Measurements from ENCODE around the gene CCDC83. TPM values are rescaled to one million over a fixed set of nuclear protein-coding genes. Genes with fewer than 3 reads are reported as not detected.
A peak's percentile ranks its signal among the peaks of the same experiment; 100 is the strongest.

The CCDC83 gene
- total and polyA plus RNA-seq, 2 experiments from 2014 or later = not detected

GRCh38 chr11:85889108-85889507 lies 33.9 kb downstream of the CCDC83 start:
- Histone ChIP-seq H3K4me1 (ENCODE audit: low read depth) (no peaks in the 10 kb centered on the region), H3K27me3 (no peaks in the 10 kb centered on the region), H3K36me3 (no peaks in the 10 kb centered on the region), H3K9me3 (ENCODE audit: low read depth) (no peaks in the 10 kb centered on the region), H3K4me3 (no peak overlapping the region), H3K27ac (no peak overlapping the region)
- no peak for TF ChIP-seq CTCF (IDR thresholded peaks at IDR 0.05; ENCODE audit: low read depth, low read length)
- no peak for DNase-seq (ENCODE audit: low read depth in 1 of 2, low spot score in 1 of 2)

- Histone ChIP-seq H3K36me3 (no peaks in the 10 kb centered on the region), H3K4me1 (ENCODE audit: low read depth) (no peaks in the 10 kb centered on the region), H3K27me3 (no peaks in the 10 kb centered on the region), H3K27ac (no peak overlapping the region), H3K9me3 (ENCODE audit: low read depth) (no peaks in the 10 kb centered on the region), H3K4me3 (no peak overlapping the region)
- DNase-seq (ENCODE audit: low read depth in 1 of 2, low spot score in 1 of 2) = peak in 1 of 2 donors; percentile 84
- no peak for TF ChIP-seq CTCF (IDR thresholded peaks at IDR 0.05; ENCODE audit: low read depth, low read length)
Observed at GRCh38 chr11:85889676-85890579, 34.7 kb downstream of the CCDC83 start.

GRCh38 chr11:85893395-85893794 lies 38.2 kb downstream of the CCDC83 start:
- H3K9me3 ChIP-seq (ENCODE audit: low read depth) = no peaks in the 10 kb centered on the region
- H3K36me3 ChIP-seq = no peaks in the 10 kb centered on the region
- no peak overlapping the region for H3K4me3 ChIP-seq
- no peak for DNase-seq (ENCODE audit: low read depth in 1 of 2, low spot score in 1 of 2)
- no peaks in the 10 kb centered on the region for H3K27me3 ChIP-seq
- TF ChIP-seq CTCF (IDR thresholded peaks at IDR 0.05; ENCODE audit: low read depth, low read length) = no peak
- no peaks in the 10 kb centered on the region for H3K4me1 ChIP-seq (ENCODE audit: low read depth)
- H3K27ac ChIP-seq = no peak overlapping the region

GRCh38 chr11:85896876-85897275 lies 41.7 kb downstream of the CCDC83 start:
- no peak for TF ChIP-seq CTCF (IDR thresholded peaks at IDR 0.05; ENCODE audit: low read depth, low read length)

GRCh38 chr11:85898456-85898855 lies 43.3 kb downstream of the CCDC83 start:
- H3K27me3 ChIP-seq = no peaks in the 10 kb centered on the region
- peak in 1 of 2 donors; percentile 2 for DNase-seq (ENCODE audit: low read depth in 1 of 2, low spot score in 1 of 2)
- H3K36me3 ChIP-seq = no peaks in the 10 kb centered on the region
- TF ChIP-seq CTCF (IDR thresholded peaks at IDR 0.05; ENCODE audit: low read depth, low read length) = no peak
- H3K27ac ChIP-seq = no peak overlapping the region
- no peaks in the 10 kb centered on the region for H3K9me3 ChIP-seq (ENCODE audit: low read depth)
- no peaks in the 10 kb centered on the region for H3K4me1 ChIP-seq (ENCODE audit: low read depth)
- H3K4me3 ChIP-seq = no peak overlapping the region

More at GRCh38 chr11:85896876-85897275, 41.7 kb downstream of the CCDC83 start:
- no peak overlapping the region for H3K4me3 ChIP-seq
- H3K4me1 ChIP-seq (ENCODE audit: low read depth) = no peaks in the 10 kb centered on the region
- no peaks in the 10 kb centered on the region for H3K36me3 ChIP-seq
- no peaks in the 10 kb centered on the region for H3K9me3 ChIP-seq (ENCODE audit: low read depth)
- no peak overlapping the region for H3K27ac ChIP-seq
- no peaks in the 10 kb centered on the region for H3K27me3 ChIP-seq
- DNase-seq (ENCODE audit: low read depth in 1 of 2, low spot score in 1 of 2) = peak in 1 of 2 donors; percentile 6

All from cardiac muscle cell (in vitro differentiated cells and primary cell).